Thymus (tissue), 11 donors: ENCODE results near the gene CCNO. TPM values are rescaled to one million over a fixed set of nuclear protein-coding genes. Genes with fewer than 3 reads are reported as not detected.

Source experiments
- DNase-seq, 9 donors: peaks; one replicate each; pipeline ENCODE4 v3.0.0-alpha.2; 2013; ENCODE audit warnings: low spot score in 9 of 9, low read depth in 6 of 9, missing footprints in 1 of 9
- H3K27ac ChIP-seq, 2 donors: one replicate each; pipeline ENCODE4 v1.5.1; 2013; ENCODE audit warnings: control low read depth in 1 of 2, low read depth in 1 of 2, low read length in 1 of 2, mild to moderate bottlenecking in 1 of 2, moderate library complexity in 1 of 2
- H3K27me3 ChIP-seq, 2 donors: one replicate each; pipeline ENCODE4 v1.5.1; 2013; ENCODE audit warnings: low read length in 1 of 2; ENCODE audit not compliant: control insufficient read depth in 2 of 2, insufficient read depth in 1 of 2
- H3K36me3 ChIP-seq, 2 donors: one replicate each; pipeline ENCODE4 v1.5.1; 2013; ENCODE audit warnings: low read length in 1 of 2, mild to moderate bottlenecking in 1 of 2, moderate library complexity in 1 of 2; ENCODE audit not compliant: control insufficient read depth in 2 of 2, insufficient read depth in 2 of 2
- H3K4me1 ChIP-seq, 2 donors: one replicate each; pipeline ENCODE4 v1.5.1; 2013; ENCODE audit warnings: low read length in 2 of 2; ENCODE audit not compliant: control insufficient read depth in 2 of 2, insufficient read depth in 2 of 2
- H3K4me3 ChIP-seq, 2 donors: one replicate each; pipeline ENCODE4 v1.5.1; 2013; ENCODE audit warnings: low read length in 2 of 2, control low read depth in 1 of 2, mild to moderate bottlenecking in 1 of 2
- H3K9me3 ChIP-seq, 2 donors: one replicate each; pipeline ENCODE4 v1.5.1; 2013; ENCODE audit warnings: low read length in 1 of 2, mild to moderate bottlenecking in 1 of 2; ENCODE audit not compliant: control insufficient read depth in 2 of 2, insufficient read depth in 1 of 2
- WGBS: extraction: QIAGEN DNeasy Blood & Tissue Kit; methylation state at CpG from one replicate; pipeline ENCODE4 v1.1.7; 2013; 5-methylcytosine and 5-hydroxymethylcytosine counted together
- polyA plus RNA-seq: library from polyadenylated mRNA; stranded (reverse); fragments of 200-250 nt; gene quantifications from one replicate; pipeline ENCODE4 v1.2.3, GENCODE V29; 2013
- total RNA-seq: library from RNA; stranded (reverse); fragments of 120-200 nt; gene quantifications from one replicate; pipeline ENCODE4 v1.2.4, GENCODE V29; 2013
- donor health status: healthy.

CCNO gene
- total and polyA plus RNA-seq, 2 donors: 0.14 to 1.0 TPM

GRCh38 chr5:55234121-55234700 lies 803 bp upstream of the CCNO start:
- Histone ChIP-seq H3K4me1 (peaks cover 19 to 37% of the 10 kb centered on the region in 2 donors), H3K27ac (no peak overlapping the region), H3K9me3 (peaks cover 0 to 10% of the 10 kb centered on the region in 2 donors), H3K36me3 (peaks cover 0 to 3% of the 10 kb centered on the region in 2 donors), H3K27me3 (peaks cover 52 to 93% of the 10 kb centered on the region in 2 donors), H3K4me3 (peak overlapping the region; percentile 14 to 53)
- DNase-seq: peak in 1 of 9 donors; percentile 31
- 23% methylated on average over 31 of the region's 31 CpGs for WGBS

- WGBS: 4% methylated on average over 45 of the region's 45 CpGs
- Histone ChIP-seq H3K27ac (no peak overlapping the region), H3K27me3 (peaks cover 68 to 96% of the 10 kb centered on the region in 2 donors), H3K4me3 (peak overlapping the region; percentile 21 to 53), H3K36me3 (peaks cover 0 to 3% of the 10 kb centered on the region in 2 donors), H3K4me1 (peaks cover 19 to 42% of the 10 kb centered on the region in 2 donors), H3K9me3 (peaks cover 0 to 10% of the 10 kb centered on the region in 2 donors)
- peak in 1 of 9 donors; percentile 40 for DNase-seq
These were observed 980 bp downstream of the CCNO start for GRCh38 chr5:55232271-55232984.

GRCh38 chr5:55231919-55232270 lies 1.5 kb downstream of the CCNO start:
- Histone ChIP-seq H3K27ac (no peak overlapping the region), H3K4me3 (no peak overlapping the region), H3K9me3 (peaks cover 0 to 10% of the 10 kb centered on the region in 2 donors), H3K4me1 (peaks cover 22 to 46% of the 10 kb centered on the region in 2 donors), H3K36me3 (peaks cover 0 to 3% of the 10 kb centered on the region in 2 donors), H3K27me3 (peaks cover 71 to 97% of the 10 kb centered on the region in 2 donors)
- peak in 1 of 9 donors; percentile 53 for DNase-seq
- WGBS: 3% methylated on average over 11 of the region's 11 CpGs

GRCh38 chr5:55231029-55231918 lies 2.1 kb downstream of the CCNO start:
- Histone ChIP-seq H3K27me3 (peaks cover 78 to 97% of the 10 kb centered on the region in 2 donors), H3K4me1 (peaks cover 29 to 53% of the 10 kb centered on the region in 2 donors), H3K36me3 (peaks cover 0 to 3% of the 10 kb centered on the region in 2 donors), H3K27ac (no peak overlapping the region), H3K4me3 (peak overlapping the region in 1 of 2 donors; percentile 27), H3K9me3 (peaks cover 0 to 10% of the 10 kb centered on the region in 2 donors)
- DNase-seq: peak in 2 of 9 donors; percentile 29 to 34
- 1% methylated on average over 48 of the region's 48 CpGs for WGBS

GRCh38 chr5:55230086-55230629 lies 3.2 kb downstream of the CCNO start:
- Histone ChIP-seq H3K4me3 (no peak overlapping the region), H3K27me3 (peaks cover 89 to 100% of the 10 kb centered on the region in 2 donors), H3K4me1 (peaks cover 29 to 56% of the 10 kb centered on the region in 2 donors), H3K36me3 (peaks cover 0 to 3% of the 10 kb centered on the region in 2 donors), H3K27ac (no peak overlapping the region), H3K9me3 (peaks cover 0 to 10% of the 10 kb centered on the region in 2 donors)
- no peak for DNase-seq
- 48% methylated on average over 8 of the region's 8 CpGs for WGBS

GRCh38 chr5:55227664-55228430 lies 5.6 kb downstream of the CCNO start:
- 8% methylated on average over 30 of the region's 30 CpGs for WGBS
- DNase-seq: no peak
- Histone ChIP-seq H3K27me3 (peaks cover 91 to 100% of the 10 kb centered on the region in 2 donors), H3K9me3 (peaks cover 1 to 10% of the 10 kb centered on the region in 2 donors), H3K4me1 (peaks cover 24 to 47% of the 10 kb centered on the region in 2 donors), H3K36me3 (peaks cover 0 to 3% of the 10 kb centered on the region in 2 donors), H3K27ac (no peak overlapping the region), H3K4me3 (peak overlapping the region in 1 of 2 donors; percentile 46)

- Histone ChIP-seq H3K36me3 (peaks cover 0 to 3% of the 10 kb centered on the region in 2 donors), H3K4me1 (peaks cover 18 to 45% of the 10 kb centered on the region in 2 donors), H3K27ac (no peak within 1 kb of the TSS), H3K9me3 (peaks cover 1 to 4% of the 10 kb centered on the region in 2 donors), H3K4me3 (peak within 1 kb of the TSS in 1 of 2 donors; percentile 46), H3K27me3 (peaks cover 89 to 100% of the 10 kb centered on the region in 2 donors)
- WGBS: 1% methylated on average over 80 of the region's 80 CpGs
- peak in 2 of 9 donors; percentile 47 to 62 for DNase-seq
These were observed 6.3 kb downstream of the CCNO start, which contains the start of gene MCIDAS for GRCh38 chr5:55226934-55227663. Gene MCIDAS (minus strand): TSS chr5:55227315. CDS start chr5:55227138, 177 bp downstream.
